GM21529 (cell line): ENCODE results near the gene FGF14.
"Not testable (repeated sequence)": the region's sequence is repeated elsewhere in the genome, so short reads cannot be mapped to it uniquely, and the experiment has no call there.

Experiments used
- ATAC-seq: cut with Tn5 transposase; IDR thresholded peaks from one replicate; pipeline ENCODE4 v1.9.1; 2021; ENCODE audit not compliant: unreplicated experiment

FGF14 gene

DNA sequence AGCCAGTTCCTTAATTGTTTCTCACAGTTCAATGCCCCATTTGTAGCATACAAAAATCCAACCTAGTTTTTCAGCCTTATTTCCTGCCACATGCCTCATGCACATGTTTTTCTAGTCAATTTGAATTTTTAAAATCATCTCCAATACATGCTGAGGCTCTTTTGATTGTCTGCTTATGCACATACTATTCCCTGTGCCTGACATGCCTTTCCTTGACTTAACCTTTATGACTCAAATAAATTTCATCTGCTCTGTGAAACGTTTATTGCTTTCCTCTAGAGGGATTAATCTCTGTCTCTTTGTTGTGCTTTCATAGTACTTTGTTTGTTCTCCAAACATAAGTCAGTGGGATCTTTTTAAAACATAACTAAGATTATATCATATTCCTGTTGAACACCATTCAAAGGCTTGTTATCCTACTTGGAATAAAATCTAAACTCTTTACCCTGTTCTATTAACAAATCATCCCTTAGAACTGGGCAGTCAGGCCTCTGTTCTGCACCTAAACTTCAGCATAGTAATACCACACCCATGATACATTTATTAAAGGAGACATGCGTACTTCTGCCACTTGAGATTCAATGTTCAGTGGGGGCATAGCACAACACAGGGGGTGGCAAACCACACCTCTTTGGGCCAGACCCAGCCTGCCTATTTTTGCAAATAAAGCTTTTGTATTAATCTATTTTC, 346.6 kb downstream of the FGF14 start:
- ATAC-seq, result no peak

DNA sequence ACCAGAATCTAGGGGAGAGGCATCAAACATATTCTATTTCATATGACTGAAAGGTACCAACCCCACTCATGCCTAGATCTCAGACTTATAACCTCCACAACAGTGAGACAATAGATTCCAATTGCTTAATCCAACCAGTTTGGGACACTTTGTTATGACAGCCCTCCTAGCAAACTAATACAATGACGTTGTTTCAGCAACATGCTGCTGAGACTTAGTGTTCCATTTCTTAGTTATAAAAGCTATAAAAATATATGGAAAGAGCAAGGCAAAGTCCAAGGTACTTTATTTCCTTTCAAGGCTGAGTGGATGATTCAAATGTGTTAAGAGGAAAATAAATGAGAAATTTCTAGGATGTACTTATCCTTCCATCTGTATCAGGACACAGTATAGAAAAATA, 352.0 kb downstream of the FGF14 start:
- ATAC-seq, result no peak

DNA sequence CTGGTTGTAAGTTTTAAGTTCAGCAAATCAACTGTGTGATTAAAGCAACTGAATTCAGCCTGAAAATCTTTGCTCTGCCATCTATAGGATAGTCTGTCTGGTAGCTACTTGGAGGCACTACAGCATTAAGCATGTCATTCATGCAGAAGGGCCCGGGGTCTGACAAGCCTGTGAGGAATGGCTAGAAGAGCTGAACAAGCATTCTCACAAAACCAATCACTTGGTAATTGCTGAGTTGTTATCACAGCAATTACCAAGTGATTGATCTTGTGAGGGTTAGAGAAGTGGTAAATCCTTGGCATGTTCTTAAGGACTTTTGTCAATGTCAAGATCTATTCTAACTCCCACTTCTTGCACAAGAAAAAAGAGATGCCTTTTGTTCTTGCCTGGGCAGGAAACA, 356.1 kb downstream of the FGF14 start:
- ATAC-seq, result no peak

DNA sequence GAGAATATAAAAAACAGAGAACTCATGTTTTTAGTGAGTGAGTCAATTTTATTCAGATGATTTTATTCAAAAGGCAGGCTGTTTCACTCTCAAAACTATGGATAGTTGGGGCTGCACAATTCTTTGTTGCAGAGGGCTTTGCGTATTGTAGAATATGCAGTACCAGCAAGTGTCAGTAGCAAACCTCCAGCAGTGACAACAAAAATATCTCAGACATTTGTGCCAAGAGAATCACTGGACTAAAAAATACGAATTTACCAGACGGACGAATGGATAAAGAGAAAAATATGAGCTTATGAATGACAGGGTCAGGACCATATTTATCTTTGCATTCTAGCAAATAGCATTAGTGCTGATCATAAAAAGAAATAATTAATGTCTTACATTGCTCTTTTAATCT, 359.1 kb downstream of the FGF14 start:
- no peak for ATAC-seq

DNA sequence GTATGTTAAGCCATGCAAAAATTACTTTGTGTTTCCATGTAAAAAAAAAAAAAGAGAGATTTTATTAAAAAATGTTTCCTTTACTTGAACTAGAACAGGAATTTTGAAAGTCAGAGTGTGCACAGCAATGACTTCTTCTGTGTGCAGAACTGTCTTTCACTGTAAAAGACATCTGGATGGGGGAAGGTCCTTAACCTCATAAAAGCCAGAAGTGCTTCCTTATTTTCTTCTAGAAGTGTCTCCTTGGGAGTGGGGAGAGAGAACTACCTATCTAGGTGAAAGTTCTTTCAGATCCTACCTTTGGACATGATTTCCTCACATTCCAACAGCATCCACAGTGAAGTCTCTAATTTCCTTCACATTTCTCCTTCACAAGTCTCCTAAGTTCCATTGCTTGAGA, 360.3 kb downstream of the FGF14 start:
- ATAC-seq, result no peak

DNA sequence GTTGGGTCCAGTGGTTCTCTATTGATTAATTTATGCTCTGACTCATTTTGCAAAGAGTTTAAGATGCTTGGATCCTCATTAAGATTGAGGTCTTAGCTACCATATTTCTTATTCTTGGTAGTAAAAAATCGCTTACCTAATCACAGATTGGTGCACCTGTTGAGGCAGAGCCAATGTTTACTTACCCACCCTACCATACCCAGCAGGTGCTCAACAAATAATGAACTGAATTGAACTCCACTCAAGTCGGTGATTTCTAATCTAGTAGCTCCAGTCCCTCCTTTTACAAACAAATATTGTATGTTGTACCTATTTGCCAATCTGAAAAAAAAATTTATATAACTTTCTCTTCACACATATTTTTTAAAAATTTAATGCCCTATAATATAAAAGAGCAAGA, 361.0 kb downstream of the FGF14 start:
- ATAC-seq, result no peak

DNA sequence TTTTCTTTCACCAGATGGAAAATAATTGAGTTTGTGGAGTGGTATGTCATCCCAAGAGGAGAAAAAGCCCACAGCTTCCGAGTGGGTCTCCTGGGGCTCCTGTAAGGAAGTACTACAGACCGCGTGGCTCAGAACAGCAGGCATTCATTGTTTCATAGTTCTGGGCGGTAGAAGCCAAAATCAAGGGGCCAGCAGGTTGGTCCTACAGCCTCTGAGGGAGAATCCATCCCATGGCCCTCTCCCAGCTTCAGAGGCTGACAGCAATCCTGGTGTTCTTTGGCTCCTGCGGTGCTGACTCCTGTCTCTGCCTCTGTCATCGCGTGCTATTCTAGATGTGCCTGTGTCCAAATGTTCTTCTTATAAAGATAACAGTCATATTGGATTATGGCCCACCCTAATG, 362.6 kb downstream of the FGF14 start:
- no peak for ATAC-seq

DNA sequence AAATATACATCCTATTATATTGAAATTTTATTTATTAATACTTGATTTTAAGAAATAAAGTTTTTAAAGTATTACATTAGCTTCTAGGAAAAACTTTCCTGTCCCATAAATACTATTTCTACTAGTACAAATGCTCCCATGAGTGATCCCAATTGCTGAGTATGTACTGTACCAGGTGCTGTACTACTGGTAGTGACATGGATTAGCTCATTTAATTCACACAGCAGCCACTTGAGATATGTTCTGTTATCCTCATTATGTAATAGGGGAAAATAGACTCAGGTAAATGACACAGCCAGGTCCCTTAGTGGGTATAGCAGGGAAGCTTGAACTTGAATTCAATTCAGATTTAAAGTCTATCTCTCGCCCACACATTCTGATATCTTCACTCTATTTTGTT, 363.1 kb downstream of the FGF14 start:
- ATAC-seq, result no peak

DNA sequence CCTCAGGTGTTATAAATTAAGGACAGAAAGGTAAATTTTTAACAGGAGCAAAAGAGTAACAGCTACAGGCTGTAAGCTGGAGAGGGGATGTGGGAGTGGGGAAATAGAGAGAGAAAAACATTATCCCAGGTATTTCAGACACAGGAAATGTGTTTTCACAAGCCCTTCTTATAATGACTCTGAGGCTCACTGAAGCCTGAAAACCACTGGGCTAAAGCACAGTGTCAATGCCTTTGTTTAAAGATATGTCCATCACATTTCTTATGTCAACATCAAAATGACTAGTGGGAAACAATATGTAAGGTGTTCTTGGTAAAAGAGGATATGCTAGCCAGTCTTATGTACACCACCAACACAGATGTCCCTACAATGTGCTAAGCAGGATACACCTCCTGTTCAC, 365.9 kb downstream of the FGF14 start:
- ATAC-seq, result no peak

DNA sequence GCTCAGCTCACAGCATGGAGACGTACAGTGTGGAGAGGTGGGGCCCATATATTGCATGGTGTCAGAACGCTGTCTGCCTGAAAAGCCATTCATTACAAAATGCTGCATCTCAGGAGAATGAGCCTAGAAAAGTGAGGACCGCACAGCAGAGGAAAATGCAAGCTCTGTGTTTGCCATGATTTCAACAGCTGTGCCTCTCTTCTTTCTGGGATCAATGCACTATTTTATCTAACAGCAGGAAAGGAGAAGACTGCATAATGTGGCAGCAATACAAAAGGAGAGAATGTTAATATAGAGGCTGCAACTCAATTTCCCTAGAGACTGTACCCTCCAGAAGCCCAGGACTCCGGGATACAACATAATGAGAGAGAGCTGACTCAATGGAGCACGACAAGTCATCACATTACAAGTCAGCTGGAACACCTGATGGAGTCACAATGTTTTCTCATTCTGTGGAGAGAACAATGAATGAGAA, 368.0 kb downstream of the FGF14 start:
- ATAC-seq, result no peak

DNA sequence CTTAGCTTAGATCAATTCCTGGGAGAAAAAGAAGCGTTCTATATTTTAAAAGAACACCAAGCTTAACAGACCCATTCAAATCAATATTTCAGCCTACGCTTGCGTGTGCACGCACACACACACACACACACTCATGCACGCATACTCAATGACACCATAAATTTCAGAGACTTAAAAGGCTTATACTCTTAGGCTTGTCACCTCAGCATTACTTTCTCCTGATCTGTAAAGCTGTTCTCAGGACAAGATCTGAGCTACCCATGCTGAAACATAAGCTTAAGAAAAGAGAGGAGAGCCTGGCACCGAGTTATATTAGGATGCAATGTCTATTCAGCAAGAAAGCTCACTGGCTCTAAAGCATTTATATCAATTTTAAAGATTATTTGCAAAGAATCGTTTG, 368.5 kb downstream of the FGF14 start:
- ATAC-seq, result no peak

DNA sequence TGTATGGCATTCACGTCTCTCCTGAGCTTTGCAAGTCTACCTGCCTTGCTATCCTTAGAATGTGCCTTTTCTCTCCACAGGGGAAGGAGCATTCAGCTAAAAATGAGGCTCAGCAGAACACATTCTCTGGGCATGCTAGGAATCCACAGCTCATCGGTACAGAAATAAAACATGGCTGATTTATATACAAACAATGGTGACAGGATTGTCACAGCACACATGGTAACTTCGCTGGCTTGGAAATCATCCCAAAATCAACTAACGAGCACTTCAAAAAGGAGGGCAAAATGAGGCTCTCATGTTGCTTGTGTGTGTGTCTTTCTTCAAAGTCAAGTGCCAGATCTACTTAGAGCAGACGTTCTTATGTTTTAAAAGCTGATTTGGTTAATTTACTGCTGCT, 373.0 kb downstream of the FGF14 start:
- no peak for ATAC-seq

DNA sequence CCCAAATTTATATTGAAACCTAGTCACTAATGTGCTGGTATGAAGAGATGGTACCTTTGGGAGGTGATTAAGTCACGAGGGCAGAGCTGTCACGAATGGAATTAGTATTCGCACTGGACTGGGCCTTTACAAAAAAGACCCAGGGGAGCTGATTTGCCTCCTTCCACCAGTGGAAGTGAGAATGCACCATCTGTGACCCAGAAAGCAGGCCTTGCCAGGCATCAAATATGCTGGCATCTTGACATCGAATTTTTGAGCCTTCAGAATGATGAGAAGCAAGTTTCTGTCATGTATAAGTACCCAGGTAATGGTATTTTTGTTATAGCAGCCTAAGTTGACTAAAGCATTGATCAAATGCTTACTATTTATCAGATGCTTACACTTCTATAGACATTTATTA, 373.6 kb downstream of the FGF14 start:
- ATAC-seq, result no peak

DNA sequence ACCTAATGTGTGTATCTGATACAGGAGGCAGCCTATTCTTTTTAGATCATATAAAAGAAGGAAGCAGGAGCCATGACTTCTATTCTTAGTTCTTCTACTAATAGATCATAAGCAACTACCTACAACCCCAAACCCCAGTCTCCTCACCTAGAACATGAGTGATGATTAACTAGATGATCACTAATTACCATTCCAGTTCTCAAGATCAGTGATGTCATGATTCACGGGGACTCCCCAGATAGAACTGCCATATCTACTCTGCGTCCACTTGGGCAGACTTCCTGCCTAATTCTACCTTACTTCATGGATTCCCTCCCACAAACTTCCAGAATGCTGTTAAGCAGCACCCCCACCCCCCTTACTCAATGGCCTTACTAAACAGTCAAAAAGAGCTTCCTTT, 380.1 kb downstream of the FGF14 start:
- no peak for ATAC-seq

DNA sequence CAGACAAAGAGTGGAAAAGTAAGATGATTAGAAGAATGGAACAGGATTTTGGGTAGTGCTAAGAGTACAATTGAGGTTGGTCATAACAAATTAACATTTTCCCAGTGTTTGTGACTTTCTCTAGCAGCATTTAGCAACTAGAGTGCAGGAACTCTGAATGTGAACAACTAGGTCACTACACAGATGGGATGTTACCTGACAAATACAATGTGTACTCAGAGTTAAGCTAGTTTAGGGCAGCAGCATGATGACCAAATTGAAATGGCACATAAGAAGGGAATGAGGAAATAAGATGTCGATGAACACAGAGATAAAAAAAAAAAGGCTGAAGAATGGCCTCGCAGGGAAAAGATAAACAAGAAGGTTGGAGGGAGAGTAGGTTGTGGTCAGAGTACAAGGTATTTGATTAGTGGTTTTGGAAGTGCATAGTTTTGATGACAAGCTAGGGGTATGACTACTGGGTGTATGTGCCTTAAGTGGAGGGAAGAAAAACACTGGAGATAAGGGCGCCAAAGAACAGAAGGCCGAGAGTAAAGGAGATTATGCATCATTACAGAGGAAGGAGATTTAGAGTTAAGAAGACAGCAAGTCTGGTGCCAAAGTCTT, 381.1 kb downstream of the FGF14 start:
- no peak for ATAC-seq

DNA sequence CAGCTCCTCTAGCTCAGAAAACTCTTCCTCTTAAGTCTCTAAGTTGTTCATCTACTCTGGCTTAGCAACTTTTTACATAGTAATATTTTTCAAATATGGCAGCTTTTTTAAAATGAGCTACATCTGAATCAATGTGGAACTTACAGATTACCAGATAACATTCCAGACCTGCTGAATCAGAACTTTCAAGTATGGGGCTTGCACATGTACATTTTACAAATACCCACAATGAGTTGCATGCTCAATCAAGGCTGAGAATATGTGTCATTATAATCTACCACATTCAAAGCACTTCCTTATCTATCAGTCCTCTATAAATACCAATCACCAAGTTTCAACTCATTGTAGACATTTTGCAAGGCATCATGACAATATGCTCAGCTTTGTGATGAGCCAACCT, 383.1 kb downstream of the FGF14 start:
- ATAC-seq, result no peak

DNA sequence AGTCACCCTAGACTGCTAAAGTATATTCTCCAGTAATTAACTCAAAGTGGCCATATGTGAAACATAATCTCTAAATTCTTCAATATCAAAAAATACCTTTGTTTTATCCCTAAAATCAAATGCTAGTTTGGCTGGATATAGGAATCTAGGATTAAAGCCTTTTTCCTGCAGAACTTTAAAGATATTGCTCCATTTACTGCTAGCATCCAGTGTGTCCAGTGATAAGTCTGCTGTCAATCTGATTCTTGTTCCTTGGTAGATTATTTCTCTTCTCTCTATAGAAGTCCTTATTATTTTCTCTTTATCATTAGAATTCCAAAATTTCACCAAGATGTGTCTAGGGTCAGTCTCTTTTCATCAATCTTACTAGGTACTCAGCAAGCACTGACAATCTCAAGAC, 384.6 kb downstream of the FGF14 start:
- no peak for ATAC-seq

DNA sequence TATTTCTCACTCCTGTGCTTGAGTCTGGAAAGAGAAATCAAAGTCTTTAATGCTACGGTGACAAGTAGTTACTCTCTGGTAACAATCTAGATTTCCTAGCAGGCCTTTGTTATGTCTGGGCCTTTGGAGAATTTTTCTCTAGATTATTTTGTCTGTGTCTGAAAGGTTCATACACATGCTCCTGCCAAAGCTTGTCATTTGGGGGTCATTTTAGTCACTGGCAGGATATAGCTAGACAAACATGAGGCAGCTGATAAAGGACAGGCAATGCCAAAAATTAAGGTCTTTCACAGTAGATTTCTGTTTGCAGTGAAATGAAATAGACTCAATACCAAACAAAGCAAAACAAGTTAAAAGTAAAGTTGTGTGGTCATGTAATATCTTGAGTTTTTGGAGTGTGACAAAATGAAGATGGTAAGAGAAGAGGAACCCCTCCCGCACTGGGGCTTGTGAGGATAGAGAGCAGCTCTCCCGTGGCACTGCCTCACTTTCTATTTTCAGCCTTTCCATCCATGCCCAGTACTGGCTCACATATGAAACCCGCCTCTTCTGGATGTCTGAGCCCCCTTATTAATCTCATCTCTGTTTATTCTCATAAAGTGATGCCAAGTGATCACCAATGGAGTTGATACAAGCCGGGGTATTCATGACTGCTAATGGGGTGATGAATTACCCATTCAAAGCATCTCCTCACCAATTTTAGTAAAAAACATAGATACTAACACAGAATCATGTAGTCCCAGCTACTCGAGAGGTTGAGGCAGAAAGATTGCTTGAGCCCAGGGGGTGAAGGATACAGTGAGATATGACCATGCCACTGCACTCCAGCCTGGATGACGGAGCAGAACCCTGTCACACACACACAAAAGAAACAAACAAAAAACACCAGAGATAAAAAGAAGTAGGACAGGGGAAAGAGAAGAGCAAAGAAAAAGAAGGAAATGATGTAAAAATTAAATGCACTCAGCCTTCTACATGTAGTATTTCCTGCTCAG, 389.3 kb downstream of the FGF14 start:
- ATAC-seq, result no peak

DNA sequence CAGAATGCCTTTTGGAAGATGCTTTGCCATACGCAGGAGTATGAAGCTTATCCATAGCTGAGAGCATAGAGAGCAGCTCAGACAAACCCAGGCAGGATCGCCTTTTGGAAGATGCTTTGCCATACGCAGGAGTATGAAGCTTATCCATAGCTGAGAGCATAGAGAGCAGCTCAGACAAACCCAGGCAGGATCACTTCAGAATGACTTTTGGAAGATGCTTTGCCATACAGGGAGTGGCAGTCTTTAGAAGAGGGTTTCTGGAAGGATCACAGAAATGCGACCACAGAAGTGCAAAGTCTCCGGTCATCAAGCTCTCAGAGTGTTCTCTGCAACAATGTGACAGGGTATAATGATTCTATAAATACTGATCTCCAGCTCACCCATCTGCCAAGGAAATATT, 390.4 kb downstream of the FGF14 start:
- not testable (repeated sequence) for ATAC-seq

DNA sequence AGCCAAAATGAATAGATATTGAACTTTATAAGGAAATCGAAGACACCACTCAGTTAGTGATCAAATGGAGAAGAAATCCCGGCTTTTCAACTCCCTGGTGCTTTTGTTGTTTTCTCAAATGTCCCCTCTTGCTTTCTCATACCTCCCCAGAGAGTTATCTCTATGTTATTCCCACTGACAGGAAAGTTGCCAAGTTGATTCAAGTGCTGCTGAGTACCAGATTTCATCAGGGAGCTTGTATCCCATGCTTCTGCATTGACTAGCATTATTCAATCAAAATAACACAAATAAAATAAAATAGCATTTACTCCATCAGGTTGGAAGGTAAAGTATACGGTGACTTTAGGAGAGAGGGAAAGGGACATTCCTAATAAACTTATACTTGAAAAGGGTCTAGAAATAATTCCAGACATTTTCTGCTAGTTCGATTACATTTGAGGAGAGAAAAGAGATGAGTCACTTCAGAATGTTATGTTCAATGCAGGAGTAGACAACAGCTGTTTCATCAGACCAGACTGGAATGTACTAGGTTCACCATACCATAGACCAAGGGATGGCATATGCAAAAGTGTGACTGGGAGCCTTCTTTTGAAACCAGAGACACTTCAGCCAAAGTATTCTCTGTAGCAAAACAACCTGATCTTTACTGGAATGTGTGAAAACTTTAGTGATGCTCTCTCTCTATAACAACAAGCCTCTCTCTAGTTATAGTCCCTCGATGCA, 397.8 kb downstream of the FGF14 start:
- no peak for ATAC-seq

DNA sequence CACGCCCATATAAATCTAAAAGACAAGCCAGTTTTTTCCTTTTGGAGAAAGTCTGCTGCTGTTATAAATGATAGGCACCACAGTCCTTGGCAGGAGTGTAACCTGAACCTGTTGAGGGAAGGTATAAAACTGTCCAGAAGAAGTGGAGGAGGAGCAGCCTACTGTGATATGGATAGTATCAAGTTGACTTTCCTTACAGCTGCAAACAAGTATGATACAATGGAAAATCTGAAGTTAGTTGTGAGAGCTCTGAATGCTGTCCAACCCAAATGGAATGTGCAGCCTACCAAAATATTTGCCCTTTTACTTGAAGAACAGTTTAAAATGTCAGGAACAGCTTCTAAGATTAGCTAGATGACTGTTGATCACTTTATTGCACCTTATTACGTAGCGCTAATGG, 399.6 kb downstream of the FGF14 start:
- ATAC-seq, result no peak
